CMK (cell line): Measurements from ENCODE around the gene R3HCC1L.
"Not testable (repeated sequence)": the region's sequence is repeated elsewhere in the genome, so short reads cannot be mapped to it uniquely, and the experiment has no call there.

ENCODE experiments used
- DNase-seq: peaks from one replicate; pipeline ENCODE4 v3.0.0-alpha.2; 2010; ENCODE audit warnings: low read depth

R3HCC1L gene

DNA sequence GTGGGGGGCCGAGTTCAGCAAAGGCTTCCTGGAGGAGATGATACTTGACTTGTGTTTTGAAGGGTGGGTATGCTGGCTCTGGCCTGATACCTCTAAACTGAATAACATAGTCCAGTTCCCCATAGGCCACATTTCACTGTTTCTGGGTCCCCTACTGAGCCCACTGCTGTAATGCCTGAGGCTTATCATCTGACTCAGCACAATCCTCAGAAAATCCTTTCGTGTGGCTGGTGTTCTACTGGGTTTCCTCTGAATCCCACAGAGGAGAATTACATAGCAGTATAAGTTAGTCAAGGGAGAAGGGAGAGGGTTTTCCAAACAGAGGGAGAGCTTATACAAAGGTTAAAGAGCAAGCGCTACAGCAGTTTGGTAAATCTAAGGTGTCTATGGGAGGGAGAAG, 2.8 kb upstream of the R3HCC1L start:
- no peak for DNase-seq

DNA sequence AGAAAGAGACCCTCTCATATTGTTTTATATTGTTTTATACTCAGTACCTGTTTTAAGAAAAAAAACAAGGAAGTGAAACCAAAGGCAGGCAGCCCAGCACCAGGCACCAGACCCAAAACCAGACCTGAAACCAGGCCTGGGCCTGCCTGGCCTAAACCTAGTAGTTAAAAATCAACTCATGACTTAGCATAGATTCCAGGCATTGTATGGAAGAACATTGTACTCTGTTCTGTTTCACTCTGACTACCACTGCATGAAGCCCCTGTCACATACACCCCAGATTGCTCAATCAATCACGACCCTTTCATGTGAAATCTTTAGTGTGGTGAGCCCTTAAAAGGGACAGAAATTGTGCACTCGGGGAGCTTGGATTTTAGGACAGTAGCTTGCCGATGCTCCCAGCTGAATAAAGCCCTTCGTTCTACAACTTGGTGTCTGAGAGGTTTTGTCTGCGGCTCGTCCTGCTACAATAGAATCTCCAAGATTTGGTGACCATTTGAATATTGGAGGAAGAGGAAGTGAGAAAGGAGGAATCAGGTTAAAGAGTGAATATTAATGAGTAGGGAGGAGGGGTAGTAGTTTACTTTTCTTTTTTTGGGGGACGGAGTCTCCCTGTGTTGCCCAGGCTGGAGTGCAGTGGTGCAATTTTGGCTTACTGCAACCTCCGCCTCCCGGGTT, 1.2 kb upstream of the R3HCC1L start:
- not testable (repeated sequence) for DNase-seq

DNA sequence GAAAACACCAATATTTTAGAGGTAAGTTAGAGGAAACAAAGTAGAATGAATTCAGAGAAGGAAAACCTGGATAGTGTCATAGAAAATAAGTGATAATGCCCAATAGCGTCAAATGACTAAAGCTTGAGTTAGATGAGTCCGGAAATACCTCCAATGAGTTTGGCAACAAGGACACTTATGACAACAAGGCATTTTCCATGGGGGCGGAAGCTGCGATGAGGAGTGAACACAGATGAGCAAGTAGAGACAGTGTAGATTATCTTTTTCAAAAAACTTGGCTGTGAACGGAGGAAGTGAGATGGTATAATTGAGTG, 383 bp upstream of the R3HCC1L start:
- no peak for DNase-seq

DNA sequence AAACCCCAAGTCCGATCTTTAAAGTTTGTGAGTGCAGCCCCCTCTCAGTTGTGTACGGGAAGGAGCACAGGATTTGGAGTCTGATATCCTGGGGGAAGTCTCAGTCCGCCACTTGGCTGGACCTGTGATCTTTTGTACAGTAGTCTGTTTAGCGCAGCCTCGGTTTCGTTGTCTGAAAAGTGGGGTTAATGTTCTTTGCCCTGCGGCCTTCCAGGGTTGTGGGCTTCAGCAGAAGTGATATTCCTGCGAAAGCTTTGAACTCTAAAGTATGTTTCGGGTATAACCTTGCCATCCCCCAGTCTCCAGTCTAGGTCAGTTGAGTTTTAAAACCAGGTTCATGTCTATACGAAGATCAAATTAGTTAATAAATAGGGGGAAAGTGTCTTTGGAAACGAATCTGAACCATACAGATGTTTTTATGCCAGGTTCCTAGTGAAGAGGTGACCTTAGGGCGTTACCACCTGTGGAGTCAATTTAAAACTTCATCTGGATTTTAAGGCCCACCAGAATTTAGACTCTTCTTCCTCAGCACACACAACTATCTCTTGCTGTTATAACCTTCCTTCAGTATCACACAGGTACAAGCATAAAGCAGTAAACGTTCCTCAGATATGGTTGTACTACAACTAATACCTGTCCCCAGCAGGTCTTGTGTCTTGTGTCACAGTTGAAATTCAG, 904 bp downstream of the R3HCC1L start:
- DNase-seq: no peak

DNA sequence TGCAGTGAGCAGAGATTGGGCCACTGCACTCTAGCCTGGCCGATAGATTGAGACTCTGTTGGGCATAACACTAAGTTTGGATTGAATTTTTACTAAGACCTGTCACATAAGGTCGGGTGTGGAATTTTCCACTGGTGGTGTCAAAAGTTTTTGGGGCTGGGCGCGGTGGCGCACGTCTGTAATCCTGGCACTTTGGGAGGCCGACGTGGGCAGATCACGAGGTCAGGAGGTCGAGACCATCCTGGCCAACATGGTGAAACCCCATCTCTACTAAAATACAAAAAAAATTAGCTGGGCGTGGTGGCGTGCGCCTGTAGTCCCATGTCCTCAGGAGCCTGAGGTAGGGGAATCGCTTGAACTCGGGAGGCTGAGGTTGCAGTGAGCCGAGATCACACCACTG, 2.3 kb downstream of the R3HCC1L start:
- not testable (repeated sequence) for DNase-seq

DNA sequence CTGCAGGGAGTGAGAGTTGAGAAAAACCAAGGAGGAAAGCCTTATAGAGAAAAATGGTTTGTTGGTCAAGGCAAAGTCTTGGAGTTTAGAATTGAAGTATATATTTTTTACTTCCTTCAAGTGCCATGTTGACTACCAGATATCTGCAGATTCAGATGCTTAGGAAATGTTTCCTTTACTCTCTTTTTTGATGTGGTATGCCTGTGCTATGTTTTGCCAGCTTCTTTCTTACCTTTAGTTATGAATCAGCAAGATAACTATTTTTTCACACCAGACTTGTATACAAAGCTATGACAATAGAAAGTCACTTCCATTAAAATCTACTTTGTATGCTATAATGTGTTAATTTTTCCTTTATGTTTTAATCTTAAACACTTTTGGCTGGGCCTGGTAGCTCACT, 3.6 kb downstream of the R3HCC1L start:
- DNase-seq: no peak

DNA sequence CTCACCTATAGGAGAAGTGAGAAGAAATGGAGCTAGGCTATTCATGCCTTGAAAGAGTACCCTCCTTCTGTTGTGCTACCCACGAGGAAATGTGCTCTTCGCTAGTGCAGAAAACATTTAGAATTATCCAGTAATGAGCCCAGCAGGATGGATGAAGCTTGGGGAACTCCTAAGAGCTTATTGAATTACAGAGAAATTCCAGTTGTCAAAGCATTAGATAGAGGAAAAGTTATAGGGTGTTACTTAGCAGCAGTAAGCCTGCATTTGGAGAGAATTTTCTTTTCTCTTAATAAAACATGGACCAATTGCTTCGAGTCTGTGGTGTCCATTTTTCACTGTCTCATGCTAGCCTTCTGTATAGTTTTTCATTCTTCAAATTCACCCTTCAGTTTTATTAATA, 5.0 kb downstream of the R3HCC1L start:
- no peak for DNase-seq

DNA sequence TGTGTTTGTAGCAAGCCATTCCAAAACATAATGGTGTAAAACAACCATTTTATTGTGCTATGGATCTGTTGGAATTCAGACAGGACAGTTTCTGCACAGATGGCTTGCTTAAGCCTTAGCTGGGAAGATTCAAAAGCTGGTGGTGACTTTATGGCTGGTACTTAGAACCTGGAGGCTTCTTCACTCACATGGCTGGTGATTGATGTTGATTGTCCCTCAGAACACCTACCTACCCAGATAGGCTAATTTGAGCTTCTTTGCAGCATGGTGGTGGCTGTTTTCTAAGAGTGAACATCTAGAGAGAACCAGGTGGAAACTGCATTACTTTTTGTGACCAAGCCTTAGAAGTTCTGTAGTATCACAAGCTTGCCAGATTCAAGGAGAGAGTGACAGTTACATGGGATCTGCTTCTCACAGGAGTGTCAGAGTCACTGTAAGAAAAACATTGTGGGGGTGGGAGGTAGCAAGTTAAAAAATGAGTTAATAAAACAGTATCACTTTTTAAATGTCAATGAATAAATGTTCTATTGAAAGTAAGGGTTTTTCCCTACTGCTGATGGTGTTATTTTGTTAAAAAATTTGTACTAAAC, 7.1 kb downstream of the R3HCC1L start:
- no peak for DNase-seq

DNA sequence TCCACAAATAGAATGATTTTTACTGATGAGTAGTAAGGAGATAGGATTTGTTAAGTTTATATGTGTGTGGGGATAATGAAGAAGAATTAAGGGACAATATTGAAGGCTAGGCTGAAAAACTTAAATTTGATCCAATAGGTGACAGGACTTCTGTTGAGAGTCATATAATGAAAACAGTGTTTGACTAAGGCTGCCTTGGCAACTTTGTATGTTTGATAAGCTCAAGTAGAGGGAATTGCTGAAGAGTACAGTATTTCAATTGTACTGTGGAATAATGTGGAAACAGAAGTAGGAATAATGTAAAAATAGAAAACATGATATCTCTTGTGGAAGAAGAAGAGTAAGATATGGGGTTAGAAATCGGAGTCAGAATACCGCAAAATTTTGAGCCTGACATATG, 10.5 kb downstream of the R3HCC1L start:
- no peak for DNase-seq

DNA sequence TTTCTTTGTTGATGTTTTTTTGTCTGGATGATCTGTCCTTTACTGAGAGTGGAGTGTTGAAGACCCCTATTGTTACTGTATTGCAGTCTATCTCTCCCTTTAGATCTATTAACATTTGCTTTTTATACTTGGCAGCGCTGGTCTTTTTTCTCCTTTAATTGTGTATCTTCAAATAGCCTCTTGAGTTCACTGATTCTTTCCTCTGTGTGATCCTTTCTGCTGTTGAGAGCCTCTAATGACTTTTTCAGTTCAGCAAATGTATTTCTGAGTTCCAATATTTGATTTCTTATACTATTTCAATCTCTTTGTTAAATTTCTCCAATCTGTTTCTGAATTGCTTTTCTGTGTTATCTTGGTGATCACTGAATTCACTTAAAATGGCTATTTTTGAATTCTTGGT, 15.4 kb downstream of the R3HCC1L start:
- DNase-seq: no peak

DNA sequence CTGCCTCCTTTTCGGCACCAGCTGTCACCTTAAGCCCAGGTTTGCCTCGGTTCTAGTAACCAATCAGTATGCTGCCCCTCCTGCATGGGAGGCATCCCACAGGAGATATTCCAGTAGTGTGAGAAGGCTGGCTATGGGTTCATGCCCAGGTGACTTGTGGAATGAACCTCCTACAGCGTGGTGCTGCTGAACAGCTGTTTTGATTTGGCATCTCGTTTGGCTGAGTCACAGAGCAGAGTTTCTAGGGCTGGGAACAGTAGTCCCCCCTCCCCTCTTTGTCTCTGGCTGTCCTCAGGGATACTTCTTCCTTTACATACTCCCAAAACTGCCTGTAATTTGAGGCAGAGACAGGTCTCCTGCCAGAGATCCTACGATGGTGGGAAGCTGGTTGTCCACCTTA, 16.1 kb downstream of the R3HCC1L start:
- no peak for DNase-seq

DNA sequence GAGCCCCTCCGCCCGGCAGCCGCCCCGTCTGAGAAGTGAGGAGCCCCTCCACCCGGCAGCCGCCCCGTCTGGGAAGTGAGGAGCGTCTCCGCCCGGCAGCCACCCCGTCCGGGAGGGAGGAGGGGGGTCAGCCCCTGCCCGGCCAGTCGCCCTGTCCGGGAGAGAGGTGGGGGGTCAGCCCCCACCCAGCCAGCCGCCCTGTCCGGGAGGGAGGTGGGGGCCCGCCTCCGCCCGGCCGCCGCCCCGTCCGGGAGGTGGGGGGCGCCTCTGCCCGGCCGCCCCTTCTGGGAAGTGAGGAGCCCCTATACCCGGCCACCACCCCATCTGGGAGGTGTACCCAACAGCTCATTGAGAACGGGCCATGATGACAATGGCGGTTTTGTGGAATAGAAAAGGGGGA, 18.3 kb downstream of the R3HCC1L start:
- DNase-seq: not testable (repeated sequence)

DNA sequence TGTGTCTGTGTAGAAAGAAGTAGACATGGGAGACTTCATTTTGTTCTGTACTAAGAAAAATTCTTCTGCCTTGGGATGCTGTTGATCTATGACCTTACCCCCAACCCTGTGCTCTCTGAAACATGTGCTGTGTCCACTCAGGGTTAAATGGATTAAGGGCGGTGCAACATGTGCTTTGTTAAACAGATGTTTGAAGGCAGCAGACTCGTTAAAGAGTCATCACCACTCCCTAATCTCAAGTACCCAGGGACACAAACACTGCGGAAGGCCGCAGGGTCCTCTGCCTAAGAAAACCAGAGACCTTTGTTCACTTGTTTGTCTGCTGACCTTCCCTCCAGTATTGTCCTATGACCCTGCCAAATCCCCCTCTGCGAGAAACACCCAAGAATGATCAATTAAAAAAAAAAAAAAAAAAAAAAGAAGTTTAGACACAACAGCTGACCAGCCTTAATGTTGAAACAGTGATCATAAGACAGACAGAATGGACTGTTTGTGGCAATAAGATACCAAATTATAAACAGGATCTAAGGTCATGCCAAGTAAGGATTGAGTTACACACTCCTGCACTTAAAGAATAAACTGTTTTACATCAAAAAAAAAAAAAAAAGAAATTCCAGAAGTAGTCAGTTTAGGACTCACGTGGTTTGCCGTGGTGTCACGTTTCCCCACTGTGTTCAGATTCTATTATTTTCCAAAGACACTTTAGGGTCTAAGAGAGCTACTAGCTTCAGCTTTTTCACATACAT, 18.9 kb downstream of the R3HCC1L start:
- not testable (repeated sequence) for DNase-seq

DNA sequence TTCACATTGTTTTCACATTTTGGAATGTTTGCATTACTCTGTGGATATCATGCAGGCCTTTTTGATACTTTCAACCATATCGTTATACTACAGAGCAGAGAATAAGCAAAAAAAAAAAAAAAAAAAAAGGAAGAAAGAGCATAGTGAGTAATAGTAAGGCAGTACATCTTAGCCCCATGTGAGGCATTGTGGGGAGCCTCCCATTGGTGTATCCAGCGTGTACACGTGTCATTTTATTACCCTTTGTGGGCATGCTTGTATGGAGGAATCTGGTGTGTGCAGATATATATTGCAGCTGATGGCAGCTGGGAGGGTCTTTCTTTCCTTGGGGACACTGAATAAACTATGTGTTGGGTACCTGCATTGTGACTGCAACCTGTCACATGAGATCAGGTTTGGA, 19.6 kb downstream of the R3HCC1L start:
- DNase-seq: no peak

DNA sequence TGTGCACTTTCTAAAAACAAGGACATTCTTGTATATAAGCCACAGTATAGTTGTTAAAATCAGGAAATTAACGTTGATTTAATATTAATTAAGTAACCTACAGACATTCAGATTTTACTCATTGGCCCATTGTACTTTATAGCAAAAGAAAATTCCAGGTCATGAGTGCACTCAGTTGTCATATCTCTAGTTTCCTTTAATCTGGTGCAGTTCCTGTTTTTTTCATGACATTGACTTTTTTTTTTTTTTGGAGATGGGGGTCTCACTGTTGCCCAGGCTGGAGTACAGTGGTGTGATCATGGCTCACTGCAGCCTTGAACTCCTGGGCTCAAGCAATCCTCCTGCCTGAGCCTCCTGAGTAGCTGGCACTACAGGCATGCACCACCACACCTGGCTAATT, 24.1 kb downstream of the R3HCC1L start:
- DNase-seq: no peak

DNA sequence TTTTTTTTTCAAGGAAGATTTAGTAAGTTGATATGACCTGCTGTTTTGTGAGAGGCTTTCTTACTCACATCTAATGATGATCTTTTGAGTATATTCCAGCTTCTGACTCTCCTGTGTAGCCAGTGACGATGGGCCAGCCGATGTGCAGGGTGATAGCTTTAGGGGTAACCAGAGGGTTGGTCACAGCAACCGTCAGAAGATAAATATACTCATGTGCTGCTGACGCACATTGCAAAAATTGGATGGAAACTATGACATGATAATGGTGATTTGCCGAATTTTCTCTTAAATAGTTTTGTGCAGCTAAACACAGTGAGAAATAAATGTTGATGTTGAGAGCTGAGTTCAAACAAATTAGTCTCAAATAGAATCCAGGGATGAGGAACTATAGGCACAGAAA, 29.5 kb downstream of the R3HCC1L start:
- no peak for DNase-seq

DNA sequence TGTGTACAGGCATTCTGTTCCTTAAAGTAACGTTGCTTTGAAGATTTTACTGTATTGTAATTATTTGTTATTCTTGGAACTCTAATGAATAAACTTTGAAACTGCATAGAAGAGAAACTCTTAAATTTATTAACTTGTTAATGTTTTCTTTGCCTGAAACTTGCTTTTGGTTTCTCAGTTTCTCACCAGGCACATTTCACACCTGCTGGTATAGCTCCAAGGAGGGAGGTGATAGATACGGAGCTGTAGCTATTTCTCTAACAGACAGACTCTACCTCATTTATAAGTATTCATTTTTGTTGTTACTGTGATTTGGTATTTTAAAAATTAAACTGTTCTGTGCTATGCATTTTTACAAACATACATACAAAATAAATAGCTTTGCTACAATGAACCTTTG, 32.7 kb downstream of the R3HCC1L start:
- no peak for DNase-seq

DNA sequence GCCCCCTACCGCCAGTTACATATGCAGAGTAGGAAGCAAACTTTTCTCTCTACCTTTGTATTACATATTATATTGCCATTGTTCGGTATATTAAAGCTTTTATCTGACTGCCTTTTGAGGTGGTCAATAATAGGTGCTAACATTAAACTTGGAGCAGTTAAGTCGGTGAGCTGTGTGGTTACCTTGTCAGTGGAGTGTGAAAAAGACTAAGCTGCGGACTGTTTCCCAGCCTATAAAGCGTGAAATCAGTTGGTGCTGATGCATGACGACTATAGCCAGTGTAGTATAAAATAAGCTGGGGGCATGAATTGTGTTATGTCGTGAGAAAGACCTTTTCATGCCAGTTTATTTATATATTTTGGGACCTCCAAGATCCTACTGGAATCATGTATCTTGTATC, 33.7 kb downstream of the R3HCC1L start:
- DNase-seq: no peak

DNA sequence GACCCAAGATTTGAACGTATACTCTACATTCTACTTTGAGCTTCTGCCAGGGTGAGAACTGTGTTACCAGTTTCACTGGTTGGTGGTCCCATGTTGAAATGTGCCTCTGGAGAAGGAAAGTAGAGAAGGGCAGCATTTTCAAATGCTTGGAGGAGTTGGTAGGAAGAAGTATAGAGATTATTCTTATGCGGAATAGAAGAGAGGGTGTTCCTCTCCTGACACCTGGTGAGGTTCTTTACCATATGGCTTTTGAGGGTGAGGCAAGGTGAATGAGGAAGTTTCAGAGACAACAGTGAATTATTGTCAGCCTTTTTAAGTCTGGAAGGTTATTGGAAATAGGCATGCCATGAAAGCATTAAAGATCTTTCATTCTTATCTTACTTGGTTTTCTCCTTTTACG, 34.3 kb downstream of the R3HCC1L start:
- DNase-seq: no peak

DNA sequence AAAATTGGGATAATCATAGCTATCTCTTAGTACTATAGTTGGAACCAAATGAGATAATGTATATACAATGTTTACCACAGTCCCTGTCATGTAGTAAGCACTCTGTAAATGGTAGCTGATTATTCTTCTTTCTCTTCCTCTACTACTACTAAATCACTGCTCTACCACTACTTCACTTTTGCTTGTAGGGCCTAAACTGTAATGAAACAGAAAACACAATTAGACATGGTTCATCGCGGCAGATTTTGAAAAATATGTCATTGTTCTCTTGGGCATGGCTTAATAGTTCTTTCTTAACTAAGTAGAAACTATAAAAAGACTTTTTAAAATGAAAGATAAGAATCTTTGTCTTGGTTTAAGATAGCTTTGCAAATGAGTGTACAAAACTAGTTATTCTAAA, 34.9 kb downstream of the R3HCC1L start:
- no peak for DNase-seq

DNA sequence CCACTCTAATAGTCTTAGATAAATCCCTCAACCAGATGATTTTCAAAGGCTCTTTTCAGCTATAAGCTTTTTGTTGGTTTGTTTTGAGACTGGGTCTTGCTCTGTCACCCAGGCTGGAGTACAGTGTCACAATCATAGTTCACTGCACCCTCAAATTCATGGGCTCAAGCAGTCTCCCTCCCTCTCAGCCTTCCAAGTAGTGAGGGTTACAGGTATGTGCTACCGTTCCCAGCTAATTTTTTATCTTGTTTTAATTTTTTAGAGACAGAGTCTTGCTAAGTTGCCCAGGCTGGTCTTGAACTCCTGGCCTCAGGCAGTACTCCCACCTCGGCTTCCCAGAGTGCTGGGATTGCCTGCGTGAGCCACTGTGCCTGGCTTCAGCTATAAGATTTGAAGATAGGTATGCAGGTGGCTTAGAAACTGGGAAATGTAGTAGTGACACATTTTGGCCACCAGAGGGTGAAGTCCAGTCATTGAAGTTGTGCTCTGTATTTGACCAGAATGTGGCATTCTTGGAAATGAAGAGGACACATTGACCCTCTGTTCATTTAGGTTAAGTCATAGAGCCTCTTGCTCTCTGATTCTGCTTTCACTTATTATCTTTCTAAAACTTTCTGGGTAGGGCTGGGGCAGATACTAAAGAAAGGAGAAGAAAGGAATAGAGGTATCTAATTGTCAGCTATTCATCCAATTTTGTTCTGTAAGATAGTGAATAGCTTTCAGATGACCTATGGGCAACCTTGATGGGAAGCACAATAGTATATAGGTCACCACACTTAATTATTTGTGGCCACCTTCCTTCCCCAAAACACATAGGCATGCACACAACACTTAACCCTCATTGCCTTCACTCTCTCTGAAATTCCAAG, 36.0 kb downstream of the R3HCC1L start:
- DNase-seq: peak; percentile 37

DNA sequence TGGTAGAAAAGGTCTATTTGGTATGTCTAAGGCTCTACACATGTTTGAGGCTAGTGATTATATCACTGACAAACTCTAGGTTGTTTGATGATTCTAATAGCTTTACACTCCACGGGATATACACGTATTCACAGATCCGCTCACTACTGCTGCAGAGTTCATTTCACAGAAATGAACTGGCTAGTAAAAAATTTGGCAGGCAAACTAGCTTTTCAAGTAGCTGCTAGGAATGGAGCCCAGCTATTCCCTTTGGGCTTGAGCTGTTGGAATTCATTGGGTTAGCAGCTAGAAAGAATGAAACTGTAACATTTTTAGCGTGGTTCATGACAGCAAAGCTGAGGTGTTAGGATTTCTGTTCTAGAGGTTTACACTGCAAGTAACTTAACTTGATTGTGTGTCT, 37.6 kb downstream of the R3HCC1L start:
- DNase-seq: no peak
